Neural cell (in vitro differentiated cells): ENCODE results near the gene SLC35A2.
A peak's percentile ranks its signal among the peaks of the same experiment; 100 is the strongest.

Experiments
- CTCF ChIP-seq: fragments of 450-650 bp; IDR thresholded peaks from 2 replicates; pipeline ENCODE4 v1.5.1; 2014; ENCODE audit warnings: antibody characterized with exemption, mild to moderate bottlenecking, moderate library complexity; ENCODE audit not compliant: poor library complexity, severe bottlenecking
- EP300 ChIP-seq: fragments of 450-650 bp; conservative IDR thresholded peaks from 2 replicates; pipeline ENCODE4 v1.6.1; 2014; ENCODE audit warnings: antibody characterized with exemption, mild to moderate bottlenecking, moderate library complexity; ENCODE audit not compliant: poor library complexity, severe bottlenecking
- EZH2 ChIP-seq: fragments of 200-600, 300-800 bp; shearing (Covaris generic), sonication (generic); IDR thresholded peaks from 2 replicates; pipeline ENCODE4 v1.6.1; 2014; ENCODE audit warnings: antibody characterized with exemption, low read length, borderline replicate concordance, mild to moderate bottlenecking; ENCODE audit not compliant: insufficient read depth, poor library complexity, severe bottlenecking
- MXI1 ChIP-seq: fragments of 450-650 bp; conservative IDR thresholded peaks from 2 replicates; pipeline ENCODE4 v1.6.1; 2014; ENCODE audit warnings: antibody characterized with exemption, mild to moderate bottlenecking; ENCODE audit not compliant: poor library complexity, severe bottlenecking
- POLR2AphosphoS5 ChIP-seq: IDR thresholded peaks from 2 replicates; pipeline ENCODE4 v1.6.1; 2012
- RAD21 ChIP-seq: fragments of 450-650 bp; conservative IDR thresholded peaks from 2 replicates; pipeline ENCODE4 v1.6.1; 2014; ENCODE audit warnings: antibody characterized with exemption, mild to moderate bottlenecking, moderate library complexity
- REST ChIP-seq: IDR thresholded peaks from 2 replicates; pipeline ENCODE4 v1.6.1; 2012; ENCODE audit warnings: borderline replicate concordance
- SMC3 ChIP-seq: fragments of 450-650 bp; conservative IDR thresholded peaks from 2 replicates; pipeline ENCODE4 v1.6.1; 2014; ENCODE audit warnings: antibody characterized with exemption, mild to moderate bottlenecking, moderate library complexity; ENCODE audit not compliant: poor library complexity
- TAF1 ChIP-seq: IDR thresholded peaks from 2 replicates; pipeline ENCODE4 v1.6.1; 2012; ENCODE audit warnings: low read depth

GRCh38 chrX:48958635-48959094 is 47.2 kb upstream of the SLC35A2 start:
- TF ChIP-seq MXI1 (no peak), RAD21 (peak; percentile 9), CTCF (no peak), EZH2 (no peak), POLR2AphosphoS5 (no peak), SMC3 (no peak), REST (no peak), EP300 (no peak), TAF1 (no peak)
